GM12878 (cell line): ENCODE data around the gene KDM4C. TPM values are rescaled to one million over a fixed set of nuclear protein-coding genes. Genes with fewer than 3 reads are reported as not detected.

Experiments
- ATAC-seq: fragments of 200-7000 bp; cut with Tn5 transposase; 3 replicates; pipeline ENCODE4 v1.9.1; 2020; ENCODE audit warnings: mild to moderate bottlenecking, moderate library complexity
- BruUV-seq: library from RNA; stranded (reverse); fragments of 400-500 nt; replicated peaks from 2 replicates; lab custom pipeline; 2021; lab: Mats Ljungman, UMichigan
- CTCF ChIA-PET: fragments of 300-600 bp; sonication (Branson Sonifier 250); formaldehyde crosslinking; extraction: SDS; loops from one replicate; lab custom pipeline; 2021; ENCODE audit warnings: inconsistent platforms; lab: Yijun Ruan, JAX
- POLR2A ChIA-PET: fragments of 350-600 bp; formaldehyde crosslinking; extraction: SDS; loops from one replicate; lab custom pipeline; 2021; ENCODE audit warnings: inconsistent platforms; lab: Charles Lee
- RAD21 ChIA-PET: fragments of 300-600 bp; sonication (Branson Sonifier 250); formaldehyde crosslinking; loops from one replicate; lab custom pipeline; 2023; ENCODE audit warnings: antibody characterized with exemption; ENCODE audit not compliant: unreplicated experiment; lab: Charles Lee
- SMC1A ChIA-PET: fragments of 300-600 bp; sonication (Branson Sonifier 250); formaldehyde crosslinking; loops from one replicate; lab custom pipeline; 2023; ENCODE audit not compliant: unreplicated experiment, uncharacterized antibody; lab: Charles Lee
- DNase-seq: peaks from one replicate; pipeline ENCODE4 v3.0.0-alpha.2; 2011; ENCODE audit warnings: low read depth, low spot score
- FAIRE-seq: peaks from 3 replicates; lab custom pipeline; 2011; peaks lifted over from hg19 to GRCh38; lab: Jason Lieb, UNC
- H2AFZ ChIP-seq: 2 replicates; pipeline ENCODE4 v1.6.0; 2011; ENCODE audit warnings: low read depth, low read length, control low read depth; ENCODE audit not compliant: control insufficient read depth
- H3K27ac ChIP-seq: 2 replicates; pipeline ENCODE4 v1.5.1; 2011; ENCODE audit warnings: control low read depth; ENCODE audit not compliant: control insufficient read depth, insufficient read depth
- H3K27me3 ChIP-seq, 2 experiments: replicated peaks in 1 of 2; 2 replicates each; pipeline versions ENCODE4 v1.6.0 to v1.6.1; 2011; ENCODE audit warnings: low read length in 1 of 2; ENCODE audit not compliant: control insufficient read depth in 2 of 2, insufficient read depth in 2 of 2
- H3K36me3 ChIP-seq, 2 experiments: 2 replicates each; pipeline ENCODE4 v1.5.1; 2011; ENCODE audit warnings: low read length in 1 of 2; ENCODE audit not compliant: control insufficient read depth in 2 of 2, insufficient read depth in 2 of 2
- H3K4me1 ChIP-seq: 2 replicates; pipeline ENCODE4 v1.6.1; 2011; ENCODE audit warnings: mild to moderate bottlenecking, low read length, moderate library complexity, mixed read lengths; ENCODE audit not compliant: control insufficient read depth, insufficient read depth
- H3K4me2 ChIP-seq: 2 replicates; pipeline ENCODE4 v1.6.0; 2011; ENCODE audit warnings: control low read depth; ENCODE audit not compliant: control insufficient read depth, insufficient read depth
- H3K4me3 ChIP-seq: fragments of 200-600 bp; sonication (generic); 2 replicates; pipeline ENCODE4 v1.5.1; 2016
- H3K79me2 ChIP-seq: 2 replicates; pipeline ENCODE4 v1.6.0; 2011; ENCODE audit warnings: low read length; ENCODE audit not compliant: control insufficient read depth, insufficient read depth
- H3K9ac ChIP-seq: 2 replicates; pipeline ENCODE4 v1.8.0; 2011; ENCODE audit warnings: low read length, control low read depth, mixed read lengths; ENCODE audit not compliant: control insufficient read depth, insufficient read depth
- H3K9me3 ChIP-seq: replicated peaks from 3 replicates; pipeline ENCODE4 v1.5.1; 2011; ENCODE audit warnings: mild to moderate bottlenecking, low read length; ENCODE audit not compliant: control insufficient read depth, insufficient read depth
- H4K20me1 ChIP-seq: 2 replicates; pipeline ENCODE4 v1.6.0; 2011; ENCODE audit not compliant: control insufficient read depth, insufficient read depth
- CBX3 ChIP-seq: fragments of 200-600 bp; sonication (generic); IDR thresholded peaks from 2 replicates; pipeline ENCODE4 v1.6.1; 2016; ENCODE audit warnings: low read depth, borderline replicate concordance
- CTCF ChIP-seq, 3 experiments: IDR thresholded peaks in 2 of 3; conservative IDR thresholded peaks in 1 of 3; 2 replicates each; pipeline ENCODE4 v1.5.1; 2011; ENCODE audit warnings: low read depth in 3 of 3, low read length in 3 of 3, mild to moderate bottlenecking in 3 of 3, control low read depth in 2 of 3, moderate library complexity in 2 of 3, inconsistent platforms in 1 of 3, mixed read lengths in 1 of 3; ENCODE audit not compliant: control insufficient read depth in 2 of 3, insufficient read depth in 1 of 3; ENCODE audit errors: extremely low read depth in 1 of 3
- IRF3 ChIP-seq: fragments of 450-650 bp; IDR thresholded peaks from 2 replicates; pipeline ENCODE4 v1.6.1; 2014; ENCODE audit warnings: mild to moderate bottlenecking
- IRF4 ChIP-seq: IDR thresholded peaks from 2 replicates; pipeline ENCODE4 v1.6.1; 2011; ENCODE audit warnings: low read depth, low read length
- POU2F2 ChIP-seq: IDR thresholded peaks from 3 replicates; pipeline ENCODE4 v1.6.1; 2011; ENCODE audit warnings: low read depth, mild to moderate bottlenecking, low read length, borderline replicate concordance
- RELB ChIP-seq: fragments of 450-650 bp; IDR thresholded peaks from 2 replicates; pipeline ENCODE4 v1.6.1; 2017; ENCODE audit warnings: low read depth, mild to moderate bottlenecking, moderate library complexity
- RUNX3 ChIP-seq: IDR thresholded peaks from 2 replicates; pipeline ENCODE4 v1.6.1; 2012; ENCODE audit warnings: low read length, inconsistent platforms
- SP1 ChIP-seq: IDR thresholded peaks from one replicate; pipeline ENCODE4 v1.6.1; 2011; ENCODE audit warnings: low read depth, low read length
- ZBTB33 ChIP-seq: fragments of 450-650 bp; IDR thresholded peaks from 2 replicates; pipeline ENCODE4 v1.6.1; 2017; ENCODE audit warnings: mild to moderate bottlenecking
- ZNF384 ChIP-seq: IDR thresholded peaks from 2 replicates; pipeline ENCODE4 v1.6.1; 2012; ENCODE audit warnings: low read depth, mild to moderate bottlenecking, low read length, improper control_type of control experiment, borderline replicate concordance
- ZSCAN29 ChIP-seq: fragments of 450-650 bp; IDR thresholded peaks from 2 replicates; pipeline ENCODE4 v1.6.1; 2017; ENCODE audit warnings: mild to moderate bottlenecking, moderate library complexity
- WGBS: methylation state at CpG from one replicate; pipeline ENCODE4 v1.1.6; 2016; ENCODE audit warnings: low lambda C conversion rate; ENCODE audit not compliant: insufficient replicate concordance, insufficient coverage; ENCODE audit errors: missing lambda C conversion rate; 5-methylcytosine and 5-hydroxymethylcytosine counted together
- in situ Hi-C: fragments of 300-500 bp; cut with MboI; formaldehyde crosslinking; loops from 9 replicates; pipeline ENCODE4 v1.14.3; 2018; ENCODE audit warnings: mixed read lengths
- intact Hi-C: fragments of 100-400 bp; cut with micrococcal nuclease; formaldehyde crosslinking; loops from one replicate; pipeline ENCODE4 v1.14.2; 2022; ENCODE audit not compliant: unreplicated experiment
- polyA plus RNA-seq, 11 experiments: library from polyadenylated mRNA; depleted of rRNA in 4 of 11; unstranded in 6 of 11; stranded (reverse) in 5 of 11; fragments of >200 nt; fragmentation: Nextera tagmentation in 4 of 11; fragmentation: Illumina TruSeq in 1 of 11; extraction: Ambion mirVana in 4 of 11; extraction: Trizol in 1 of 11; gene quantifications; 1 replicate in 1 of 11; 2 replicates in 10 of 11; pipeline versions ENCODE4 v1.2.1 to v1.2.3, GENCODE V29; 2011 to 2016; ENCODE audit warnings: inconsistent platforms in 2 of 11, missing spikeins in 2 of 11, low read depth in 1 of 11
- total RNA-seq, 4 experiments: library from RNA; depleted of rRNA in 3 of 4; stranded (reverse); fragments of >200 nt in 3 of 4; fragmentation: Illumina TruSeq in 1 of 4; extraction: Trizol in 1 of 4; gene quantifications; 2 replicates each; pipeline versions ENCODE4 v1.2.1 to v1.2.3, GENCODE V29; 2013 to 2021

Gene KDM4C
- total and polyA plus RNA-seq, 10 of the 15 experiments (the other 5 are each of a cell fraction or from before 2014, with no cell fraction given), result 6.8 to 41.2 (median 20.1) TPM

- Histone ChIP-seq H3K4me1 (no peaks in the 10 kb centered on the region; the same call in 1 of the 2 replicates), H3K79me2 (no peaks in the 10 kb centered on the region), H3K9me3 (no peaks in the 10 kb centered on the region; the same call in 2 of the 3 replicates), H4K20me1 (no peaks in the 10 kb centered on the region), H3K4me2 (no peak overlapping the region), H3K9ac (no peak overlapping the region), H3K27me3 (no peaks in the 10 kb centered on the region), H3K36me3 (peaks cover 0 to 3% of the 10 kb centered on the region in 2 experiments; a peak in 2 of 4 replicates), H3K27ac (no peak overlapping the region; the same call in 1 of the 2 replicates), H2AFZ (no peak overlapping the region), H3K4me3 (no peak overlapping the region)
- FAIRE-seq (no peak), DNase-seq (no peak), ATAC-seq (no peak; the same call in 2 of the 3 replicates)
- TF ChIP-seq ZNF384 (no peak), RELB (no peak), SP1 (no peak), POU2F2 (no peak), ZSCAN29 (no peak), CTCF (IDR thresholded peaks at IDR 0.05 in 2 of 3, conservative IDR thresholded peaks at IDR 0.05 in 1 of 3; ENCODE audit: control insufficient read depth in 2 of 3, extremely low read depth in 1 of 3, insufficient read depth in 1 of 3, low read depth in 3 of 3, low read length in 3 of 3) (no peak), IRF3 (no peak), ZBTB33 (no peak), CBX3 (no peak), IRF4 (no peak), RUNX3 (no peak)
- ChIA-PET SMC1A (interaction anchor here (0.6 to 1.3 kb wide), 3 partner anchors 10 to 106 kb away, joined by 3 to 4 read pairs (median 4); no protein-coding TSS in a partner anchor), CTCF (interaction anchor here (0.5 to 1.2 kb wide), 2 partner anchors 140 to 145 kb away, joined by 3 to 5 read pairs; no protein-coding TSS in a partner anchor), POLR2A (no interaction called here), RAD21 (no interaction called here)
- 96% methylated on average over 3 of the region's 3 CpGs for WGBS
- no TSS peak for BruUV-seq
- intact Hi-C loops, result loop anchor here (5.0 kb wide), 1 partner anchor 78 kb away; no protein-coding TSS in a partner anchor
- in situ Hi-C loops, result no loop called here
Measured at GRCh38 chr9:7094576-7094975, 336.8 kb downstream of the KDM4C start.
